Measurements from ENCODE around the gene INPP4B.

- TF ChIP-seq EZH2 (IDR thresholded peaks at IDR 0.05; ENCODE audit: borderline replicate concordance, low read depth, low read length, severe bottlenecking): no peak
- no peak for TF ChIP-seq CTCF (IDR thresholded peaks at IDR 0.05; ENCODE audit: borderline replicate concordance, extremely low read depth, low read length, poor library complexity, severe bottlenecking)
Observed at GRCh38 chr4:142600952-142601351, 245.1 kb downstream of the INPP4B start.

Measured in DND-41 (cell line).